HG03064 (cell line): ENCODE measurements around the gene ARL8A.
"Not testable (repeated sequence)": the region's sequence is repeated elsewhere in the genome, so short reads cannot be mapped to it uniquely, and the experiment has no call there.

Source experiments
- ATAC-seq: cut with Tn5 transposase; IDR thresholded peaks from one replicate; pipeline ENCODE4 v1.9.1; 2021; ENCODE audit warnings: low read depth; ENCODE audit not compliant: unreplicated experiment

The ARL8A gene

GRCh38 chr1:202176949-202177927, 32.7 kb upstream of the ARL8A start:
- no peak for ATAC-seq

GRCh38 chr1:202173993-202174392, 29.5 kb upstream of the ARL8A start:
- ATAC-seq = no peak

GRCh38 chr1:202172015-202172355, 27.4 kb upstream of the ARL8A start:
- ATAC-seq = no peak

DNA sequence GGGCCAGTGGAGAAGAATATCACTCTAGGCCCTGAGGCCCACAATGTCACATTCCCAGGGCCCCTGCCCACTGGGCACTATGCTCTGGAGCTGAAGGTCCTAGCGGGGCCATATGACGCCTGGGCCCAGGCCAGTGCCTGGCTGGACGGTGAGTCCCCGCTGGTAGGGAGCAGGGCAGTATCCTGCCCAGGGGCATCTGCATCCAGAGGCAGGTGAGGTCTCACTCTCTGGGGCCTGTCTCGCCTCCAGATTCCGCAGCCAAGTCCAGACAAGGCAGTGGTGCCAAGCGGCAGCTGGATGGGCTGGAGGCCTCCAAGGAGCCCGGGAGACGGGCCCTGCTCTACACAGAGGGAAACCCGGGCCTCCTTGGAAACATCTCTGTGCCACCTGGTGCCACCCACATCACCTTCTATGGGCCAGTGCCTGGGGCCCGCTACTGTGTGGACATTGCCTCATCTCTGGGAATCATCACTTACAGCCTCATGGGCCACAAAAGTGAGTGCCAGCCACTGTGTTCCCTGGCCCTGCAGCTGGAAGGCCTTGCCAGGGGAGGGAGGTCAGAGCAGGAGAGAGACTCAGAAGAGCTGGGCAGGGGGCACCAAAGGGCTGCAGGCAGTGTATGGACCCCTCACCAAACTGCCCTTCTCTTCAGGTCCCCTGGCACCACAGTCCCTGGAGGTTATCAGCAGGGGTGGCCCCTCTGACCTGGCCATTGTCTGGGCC, 26.9 kb upstream of the ARL8A start:
- ATAC-seq = no peak

DNA sequence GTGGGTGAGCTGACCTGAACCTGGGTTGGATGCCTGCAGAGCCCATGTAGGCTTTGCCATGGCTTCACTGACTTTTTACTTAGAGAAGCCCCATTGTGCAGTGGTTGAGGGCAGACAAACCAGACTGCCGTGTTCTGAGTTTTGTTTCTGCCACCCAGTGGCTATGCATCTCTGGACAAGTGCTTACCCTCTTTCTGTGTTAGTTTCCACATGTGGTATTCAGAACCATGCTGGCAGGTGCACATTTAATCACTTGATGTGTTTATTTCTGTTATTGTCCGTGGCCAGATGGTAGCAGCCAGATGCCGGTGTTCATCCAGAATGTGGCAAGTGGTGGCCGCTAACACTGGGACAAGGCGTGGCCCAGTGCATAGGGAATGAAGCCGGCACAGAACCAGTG, 26.2 kb upstream of the ARL8A start:
- ATAC-seq = no peak

DNA sequence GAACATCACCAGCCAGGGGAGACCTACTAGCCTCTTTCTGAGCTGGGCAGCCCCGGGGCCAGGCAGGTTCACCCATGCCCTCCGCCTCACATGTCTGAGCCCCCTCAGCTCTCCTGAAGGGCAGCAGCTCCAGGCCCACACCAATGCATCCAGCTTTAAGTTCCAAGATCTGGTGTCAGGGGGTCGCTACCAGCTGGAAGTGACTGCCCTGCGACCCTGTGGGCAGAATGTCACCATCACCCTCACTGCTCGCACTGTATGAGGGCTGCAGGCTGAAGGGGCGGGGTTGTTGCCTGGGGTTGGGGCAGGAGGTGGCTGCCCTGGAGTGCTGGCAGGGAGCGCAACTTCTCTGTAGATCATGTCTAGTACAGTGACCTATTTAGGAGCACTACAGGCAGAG, 24.3 kb upstream of the ARL8A start:
- no peak for ATAC-seq

GRCh38 chr1:202167708-202168415, 23.3 kb upstream of the ARL8A start:
- ATAC-seq = no peak

DNA sequence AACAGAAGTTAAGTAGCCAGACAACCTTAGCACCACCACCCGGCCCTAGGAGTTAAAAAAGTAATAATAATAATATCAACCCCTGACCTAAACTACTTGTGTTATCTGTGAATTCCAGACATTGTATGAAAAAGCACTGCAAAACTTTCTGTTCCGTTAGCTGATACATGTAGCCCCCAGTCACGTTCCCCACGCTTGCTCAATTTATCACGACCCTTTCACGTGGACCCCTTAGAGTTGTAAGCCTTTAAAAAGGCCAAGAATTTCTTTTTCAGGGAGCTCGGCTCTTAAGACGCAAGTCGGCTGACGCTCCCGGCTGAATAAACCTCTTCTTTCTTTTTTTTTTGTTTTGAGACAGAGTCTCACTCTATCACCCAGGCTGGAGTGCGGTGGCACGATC, 22.5 kb upstream of the ARL8A start:
- ATAC-seq = not testable (repeated sequence)

DNA sequence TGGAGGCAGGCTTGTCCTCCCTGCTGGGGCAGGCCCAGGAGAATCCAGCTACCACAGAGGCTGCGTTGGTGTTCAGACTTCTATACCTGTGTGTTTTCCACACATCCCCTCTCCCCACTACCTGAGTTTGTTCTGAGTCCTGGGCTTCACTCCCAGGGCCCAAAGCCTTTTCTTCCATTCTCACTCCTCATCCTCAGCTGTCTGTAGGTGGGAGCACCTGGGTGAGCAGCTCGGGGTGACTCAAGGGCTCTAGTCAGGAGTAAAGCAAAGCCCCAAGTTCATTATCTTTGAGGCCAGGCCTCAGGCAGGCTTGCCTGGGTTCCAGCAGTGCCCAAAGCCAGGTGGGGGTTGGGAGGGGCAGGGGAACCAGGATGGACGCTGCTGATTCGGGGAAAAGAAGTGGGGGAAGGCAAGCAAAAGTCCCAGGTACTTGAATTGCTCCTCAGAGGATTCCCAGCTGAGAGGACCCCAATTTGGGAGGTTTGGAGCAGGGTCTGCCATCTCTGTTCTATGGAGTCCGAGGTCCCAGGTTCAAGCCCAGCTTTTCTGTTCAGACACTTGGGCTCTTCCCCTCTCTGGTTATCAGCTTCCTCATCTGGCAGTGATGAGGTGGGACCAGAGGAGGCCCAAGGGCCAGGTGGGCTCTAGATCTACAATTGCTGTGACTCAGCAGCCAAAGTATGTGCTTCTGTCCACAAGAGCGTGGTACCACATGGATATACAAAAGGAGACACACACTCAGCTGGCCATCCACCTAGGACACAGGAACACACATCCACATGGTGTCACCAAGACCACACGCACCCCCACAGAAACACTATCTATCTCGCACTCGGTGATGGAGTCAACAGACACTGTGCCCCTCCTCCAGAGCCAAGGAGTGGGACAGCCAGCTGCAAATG, 21.7 kb upstream of the ARL8A start:
- ATAC-seq = no peak

DNA sequence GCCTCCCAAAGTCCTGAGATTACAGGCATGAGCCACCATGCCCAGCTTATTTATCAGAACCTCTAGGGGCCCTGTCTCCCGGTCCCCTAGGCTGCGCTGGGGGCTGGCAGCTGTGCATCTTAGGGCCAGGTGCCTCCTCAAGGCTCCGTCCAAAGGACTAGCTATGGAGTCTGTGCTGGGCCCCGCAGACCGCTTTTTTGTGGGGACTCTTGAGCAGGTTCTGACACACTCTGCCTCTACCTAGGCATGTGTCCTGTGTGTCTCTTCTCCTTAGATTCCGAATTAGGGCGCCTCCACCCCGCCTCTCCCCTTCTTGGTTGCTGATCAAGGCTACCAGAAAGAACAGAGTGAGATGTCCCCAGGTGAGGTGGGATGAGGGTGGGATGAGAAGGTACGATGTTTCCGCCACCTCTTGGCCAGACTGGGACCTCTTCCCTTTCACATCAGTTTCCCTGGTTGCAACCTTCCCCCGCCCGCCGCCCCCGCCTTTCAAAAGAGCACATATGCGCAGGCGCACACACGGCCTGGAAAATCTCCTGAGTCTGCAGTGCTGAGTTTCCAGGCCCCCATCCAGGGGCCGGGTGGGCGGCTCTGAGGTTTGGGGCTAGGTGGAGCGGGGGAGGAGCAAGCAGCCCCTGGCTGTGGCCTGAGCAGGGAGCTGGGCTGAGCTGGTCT, 20.9 kb upstream of the ARL8A start:
- ATAC-seq = no peak

DNA sequence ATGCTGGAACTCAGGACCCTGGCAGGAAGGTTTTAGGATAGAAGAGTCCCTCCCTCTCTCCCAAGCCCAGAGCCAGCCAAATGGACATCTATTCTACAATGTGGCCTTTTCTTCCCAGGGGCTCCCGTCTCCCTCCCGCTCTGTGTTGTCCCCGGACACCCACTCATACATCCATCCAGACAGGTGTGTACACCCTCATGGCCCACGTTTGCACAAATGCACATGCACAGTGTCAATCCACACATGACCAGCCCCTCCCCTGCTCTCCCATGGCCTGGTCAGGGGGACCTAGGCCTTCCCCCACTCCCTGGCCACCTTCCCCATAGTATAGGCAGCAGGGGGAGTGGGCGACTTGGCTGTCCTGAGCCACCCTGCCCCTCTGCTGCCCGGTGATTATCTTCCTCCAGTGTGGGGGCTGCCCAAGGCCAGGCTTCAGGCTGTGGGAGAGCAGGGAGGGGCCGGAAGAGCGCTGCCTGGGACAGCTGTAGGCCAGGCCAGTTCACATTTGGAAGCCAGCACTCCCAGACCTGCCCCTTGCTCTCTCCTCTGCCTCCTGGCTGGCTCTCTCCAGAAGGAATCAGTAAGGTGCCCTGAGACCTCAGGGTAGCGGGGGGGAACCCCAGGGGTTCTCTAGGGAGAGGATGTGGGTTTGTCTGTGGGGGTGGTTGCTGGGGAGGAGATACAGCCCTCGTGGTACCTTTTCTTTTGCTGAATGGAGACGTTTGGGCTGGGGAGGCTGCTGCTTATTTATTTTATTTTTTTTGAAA, 19.9 kb upstream of the ARL8A start:
- peak; percentile 46 for ATAC-seq

GRCh38 chr1:202163281-202164270, 19.0 kb upstream of the ARL8A start:
- ATAC-seq = no peak

- no peak for ATAC-seq
Measured at GRCh38 chr1:202162418-202163280, 18.1 kb upstream of the ARL8A start.

DNA sequence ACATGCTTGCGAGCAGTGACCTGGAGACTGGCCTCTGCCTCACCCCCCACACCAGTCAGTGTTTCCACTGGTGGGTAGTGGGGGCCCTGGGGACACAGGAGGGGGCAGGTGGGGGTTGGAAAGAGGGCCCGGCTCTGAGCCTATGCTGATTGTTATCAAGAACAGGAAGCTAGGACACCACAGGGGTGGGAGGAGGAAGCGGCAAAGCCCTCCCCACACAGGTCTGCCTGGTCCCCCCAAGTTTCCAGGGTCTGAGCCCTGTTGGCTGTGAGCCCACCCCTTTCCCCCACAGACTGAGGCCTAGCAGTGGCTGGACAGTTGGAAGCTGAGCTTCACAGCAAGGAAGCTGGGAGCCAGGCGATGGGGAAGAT, 17.5 kb upstream of the ARL8A start:
- ATAC-seq = no peak

GRCh38 chr1:202161151-202162046, 16.9 kb upstream of the ARL8A start:
- ATAC-seq = no peak

GRCh38 chr1:202160377-202160940, 15.9 kb upstream of the ARL8A start, which contains the start of gene PTPN7:
Gene PTPN7 (minus strand): TSS chr1:202160602. CDS start chr1:202159402, 1,200 bp downstream.
- ATAC-seq = no peak
